ENCODE results near the gene PKP1.

The PKP1 gene

GRCh38 chr1:201376464-201377374 is 93.4 kb downstream of the PKP1 start:
- peak; percentile 49 for DNase-seq

- DNase-seq: no peak
These were observed 94.3 kb downstream of the PKP1 start, which contains the start of gene TNNT2 for GRCh38 chr1:201377611-201378092. Gene TNNT2, minus strand, starts transcription at chr1:201377680. Its CDS starts 4,426 bp downstream, at chr1:201373254.

GRCh38 chr1:201378804-201379203 is 95.5 kb downstream of the PKP1 start:
- no peak for DNase-seq

GRCh38 chr1:201379733-201380242 is 96.5 kb downstream of the PKP1 start:
- DNase-seq: no peak

GRCh38 chr1:201381130-201381529 is 97.8 kb downstream of the PKP1 start:
- no peak for DNase-seq

Measured in fibroblast of skin of right quadriceps (primary cell).